ENCODE measurements around the gene ARHGAP30. TPM values are rescaled to one million over a fixed set of nuclear protein-coding genes. Genes with fewer than 3 reads are reported as not detected.

ARHGAP30 gene
- total RNA-seq, 6 experiments from 2014 or later, result not detected

DNA sequence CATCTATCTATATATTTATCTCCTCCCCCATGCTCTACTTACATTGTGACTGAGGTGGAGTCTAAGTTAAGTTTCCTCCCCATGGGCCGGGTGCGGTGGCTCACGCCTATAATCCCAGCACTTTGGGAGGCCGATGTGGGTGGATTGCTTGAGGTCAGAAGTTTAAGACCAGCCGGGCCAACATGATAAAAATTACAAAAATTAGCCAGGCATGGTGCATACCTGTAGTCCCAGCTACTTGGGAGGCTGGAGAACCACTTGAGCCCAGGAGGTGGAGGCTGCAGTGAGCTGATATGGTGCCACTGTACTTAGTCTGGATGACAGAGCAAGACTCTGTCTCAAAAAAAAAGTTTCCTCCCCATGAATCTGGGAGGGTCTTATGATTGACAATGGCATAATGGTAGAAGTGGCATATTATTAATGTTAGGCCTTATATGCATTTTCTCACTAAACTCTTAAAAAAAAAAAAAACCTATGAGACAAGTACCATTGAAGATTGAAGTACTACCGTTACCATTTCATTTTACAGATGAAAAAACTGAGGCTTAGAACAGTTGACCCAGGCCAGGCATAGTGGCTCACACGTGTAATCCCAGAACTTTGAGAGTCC is 60.0 kb downstream of the ARHGAP30 start:
- Mint-ChIP-seq H3K27me3 (ENCODE audit: insufficient read depth) (peaks cover 5% of the 10 kb centered on the region; the same call in 1 of the 2 replicates), H3K4me1 (ENCODE audit: low read depth) (peaks cover 22% of the 10 kb centered on the region), H3K9me3 (no peaks in the 10 kb centered on the region), H3K27ac (no peak overlapping the region), H3K4me3 (no peak overlapping the region), H3K36me3 (ENCODE audit: low read depth) (no peaks in the 10 kb centered on the region)
- DNase-seq, result no peak
- TF ChIP-seq, protein P1, sequence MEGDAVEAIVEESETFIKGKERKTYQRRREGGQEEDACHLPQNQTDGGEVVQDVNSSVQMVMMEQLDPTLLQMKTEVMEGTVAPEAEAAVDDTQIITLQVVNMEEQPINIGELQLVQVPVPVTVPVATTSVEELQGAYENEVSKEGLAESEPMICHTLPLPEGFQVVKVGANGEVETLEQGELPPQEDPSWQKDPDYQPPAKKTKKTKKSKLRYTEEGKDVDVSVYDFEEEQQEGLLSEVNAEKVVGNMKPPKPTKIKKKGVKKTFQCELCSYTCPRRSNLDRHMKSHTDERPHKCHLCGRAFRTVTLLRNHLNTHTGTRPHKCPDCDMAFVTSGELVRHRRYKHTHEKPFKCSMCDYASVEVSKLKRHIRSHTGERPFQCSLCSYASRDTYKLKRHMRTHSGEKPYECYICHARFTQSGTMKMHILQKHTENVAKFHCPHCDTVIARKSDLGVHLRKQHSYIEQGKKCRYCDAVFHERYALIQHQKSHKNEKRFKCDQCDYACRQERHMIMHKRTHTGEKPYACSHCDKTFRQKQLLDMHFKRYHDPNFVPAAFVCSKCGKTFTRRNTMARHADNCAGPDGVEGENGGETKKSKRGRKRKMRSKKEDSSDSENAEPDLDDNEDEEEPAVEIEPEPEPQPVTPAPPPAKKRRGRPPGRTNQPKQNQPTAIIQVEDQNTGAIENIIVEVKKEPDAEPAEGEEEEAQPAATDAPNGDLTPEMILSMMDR (IDR thresholded peaks at IDR 0.05), result no peak

DNA sequence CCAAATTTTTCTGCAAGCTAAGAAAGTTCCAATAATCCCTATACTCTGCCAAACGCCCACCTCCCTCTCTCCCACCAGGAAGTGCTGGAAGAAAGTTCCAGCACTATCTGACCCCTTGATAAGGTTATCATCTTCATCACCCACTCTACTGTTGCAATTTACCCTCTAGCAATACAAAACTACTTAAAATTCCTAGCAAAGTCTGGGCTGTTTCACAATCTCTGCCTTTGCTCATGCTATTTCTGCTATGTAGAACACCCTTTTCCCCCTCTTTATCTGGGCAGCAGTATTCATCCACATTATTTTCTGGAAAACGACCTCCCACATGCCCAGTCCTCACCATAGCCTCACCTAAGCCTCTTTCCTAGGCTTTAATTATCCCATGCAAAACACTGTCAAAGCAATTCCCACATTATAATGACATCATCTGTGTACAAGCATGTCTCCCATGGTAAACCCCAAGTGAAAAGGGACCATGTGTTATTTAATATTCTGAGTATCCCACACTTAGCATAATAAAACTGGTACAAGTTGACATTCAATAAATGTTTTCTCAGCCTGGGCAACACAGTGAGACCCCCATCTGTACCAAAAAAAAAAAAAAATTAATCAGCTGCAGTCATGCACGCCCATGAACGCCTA is 60.7 kb downstream of the ARHGAP30 start:
- Mint-ChIP-seq H3K27ac (no peak overlapping the region), H3K9me3 (no peaks in the 10 kb centered on the region), H3K4me3 (no peak overlapping the region), H3K36me3 (ENCODE audit: low read depth) (no peaks in the 10 kb centered on the region), H3K4me1 (ENCODE audit: low read depth) (peaks cover 20% of the 10 kb centered on the region), H3K27me3 (ENCODE audit: insufficient read depth) (peaks cover 5% of the 10 kb centered on the region; the same call in 1 of the 2 replicates)
- TF ChIP-seq, protein P1 (IDR thresholded peaks at IDR 0.05), result no peak
- peak; percentile 40 for DNase-seq

DNA sequence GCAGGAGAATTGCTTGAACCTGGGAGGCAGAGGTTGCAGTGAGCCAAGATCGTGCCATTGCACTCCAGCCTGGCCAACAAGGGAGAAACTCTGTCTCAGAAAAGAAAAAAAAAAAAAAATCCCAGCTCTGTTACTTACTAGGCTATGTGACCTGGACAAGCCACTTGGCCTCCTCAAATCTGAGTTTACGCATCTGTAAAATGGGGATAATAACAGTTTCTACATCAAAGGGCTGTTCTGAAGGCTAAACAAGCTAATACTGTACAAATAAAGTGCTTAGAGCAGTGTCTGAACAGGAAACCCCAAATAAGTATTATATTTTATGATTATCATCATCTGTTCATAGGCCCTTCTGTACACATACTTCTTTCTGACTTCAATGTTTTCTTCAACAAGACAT is 62.3 kb downstream of the ARHGAP30 start:
- H3K36me3 Mint-ChIP-seq (ENCODE audit: low read depth), result no peaks in the 10 kb centered on the region
- no peaks in the 10 kb centered on the region for H3K9me3 Mint-ChIP-seq
- peaks cover 5% of the 10 kb centered on the region; the same call in 1 of the 2 replicates for H3K27me3 Mint-ChIP-seq (ENCODE audit: insufficient read depth)
- H3K4me3 Mint-ChIP-seq, result no peak overlapping the region
- TF ChIP-seq, protein P1 (IDR thresholded peaks at IDR 0.05), result no peak
- no peak overlapping the region for H3K27ac Mint-ChIP-seq
- H3K4me1 Mint-ChIP-seq (ENCODE audit: low read depth), result peaks cover 8% of the 10 kb centered on the region
- no peak for DNase-seq

DNA sequence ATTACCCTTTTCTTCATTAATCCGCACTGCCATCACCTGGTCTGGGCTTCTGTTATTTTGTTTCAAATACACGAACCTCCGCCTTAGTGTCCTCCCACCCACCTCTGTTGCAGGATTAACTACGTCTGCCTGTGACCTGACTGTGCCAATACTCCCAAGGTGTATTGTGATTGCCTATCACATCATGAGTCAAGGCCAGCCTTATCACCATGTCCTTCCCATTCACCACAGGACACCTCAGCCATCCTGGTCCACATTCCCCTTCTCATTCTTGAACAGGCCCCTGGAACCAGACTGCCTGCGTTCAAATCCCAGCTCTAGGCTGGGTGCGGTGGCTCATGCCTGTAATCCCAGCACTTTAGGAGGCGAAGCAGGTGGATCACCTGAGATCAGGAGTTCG is 63.1 kb downstream of the ARHGAP30 start:
- TF ChIP-seq, protein P1 (IDR thresholded peaks at IDR 0.05), result no peak
- no peak overlapping the region for H3K27ac Mint-ChIP-seq
- no peaks in the 10 kb centered on the region for H3K9me3 Mint-ChIP-seq
- peaks cover 11% of the 10 kb centered on the region for H3K4me1 Mint-ChIP-seq (ENCODE audit: low read depth)
- H3K4me3 Mint-ChIP-seq, result no peak overlapping the region
- DNase-seq, result no peak
- H3K27me3 Mint-ChIP-seq (ENCODE audit: insufficient read depth), result peaks cover 5% of the 10 kb centered on the region; the same call in 1 of the 2 replicates
- no peaks in the 10 kb centered on the region for H3K36me3 Mint-ChIP-seq (ENCODE audit: low read depth)

DNA sequence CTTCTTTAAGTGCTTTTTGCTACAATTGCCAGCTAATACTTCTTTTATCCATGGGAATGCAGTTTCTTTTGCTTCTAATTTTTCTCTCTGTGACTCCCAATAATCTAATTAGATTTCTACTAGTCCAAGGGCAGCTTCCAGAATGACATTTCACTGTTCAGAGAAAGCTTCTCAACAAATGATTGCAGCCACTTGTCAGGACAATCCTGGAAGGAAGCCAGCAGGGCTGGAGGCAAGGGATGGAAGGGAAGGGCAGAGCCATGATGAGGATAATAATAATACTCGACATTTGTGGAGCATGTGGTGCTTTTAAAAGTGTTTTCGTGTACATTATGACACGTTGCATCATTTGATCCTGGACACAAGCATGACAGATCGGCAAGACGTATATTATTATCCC is 68.2 kb downstream of the ARHGAP30 start:
- H3K27me3 Mint-ChIP-seq (ENCODE audit: insufficient read depth), result peaks cover 8% of the 10 kb centered on the region

More for the DNA sequence above, 68.2 kb downstream of the ARHGAP30 start:
- Mint-ChIP-seq H3K27ac (no peak overlapping the region), H3K4me1 (ENCODE audit: low read depth) (peaks cover 22% of the 10 kb centered on the region), H3K4me3 (no peak overlapping the region), H3K9me3 (no peaks in the 10 kb centered on the region), H3K36me3 (ENCODE audit: low read depth) (no peaks in the 10 kb centered on the region)
- peak; percentile 11 for DNase-seq
- TF ChIP-seq, protein P1 (IDR thresholded peaks at IDR 0.05), result no peak

Data from HFFc6 (cell line).